H1 (cell line): ENCODE data around the gene ABI3. TPM values are rescaled to one million over a fixed set of nuclear protein-coding genes. Genes with fewer than 3 reads are reported as not detected.
A peak's percentile ranks its signal among the peaks of the same experiment; 100 is the strongest.

Experiments
- RBBP5 ChIP-seq: IDR thresholded peaks from 2 replicates; pipeline ENCODE4 v1.7.1; 2012; ENCODE audit warnings: low read depth, mild to moderate bottlenecking, inconsistent platforms, low read length, moderate library complexity, borderline replicate concordance
- polyA plus RNA-seq, 7 experiments: library from polyadenylated mRNA; depleted of rRNA in 3 of 7; stranded (reverse) in 5 of 7; unstranded in 2 of 7; fragments of >200 nt in 5 of 7; fragments of 200-250 nt in 2 of 7; gene quantifications; 1 replicate in 5 of 7; 2 replicates in 1 of 7; 4 replicates in 1 of 7; pipeline versions ENCODE4 v1.2.1 to v1.2.3, GENCODE V29; 2011 to 2013; ENCODE audit warnings: missing spikeins in 2 of 7, mixed read lengths in 2 of 7
- total RNA-seq: library from RNA; stranded (reverse); fragmentation: NEBNext Ultra II Directional; extraction: Animal tissue kit (Norgen Biotek cat#: 25700); gene quantifications from 2 replicates; pipeline ENCODE4 v1.2.1, GENCODE V29; 2021

Gene ABI3
- total and polyA plus RNA-seq, 2 of the 8 experiments (the other 6 are each of a cell fraction or from before 2014, with no cell fraction given): 1.3 to 2.5 TPM

- TF ChIP-seq RBBP5: 0 out of 2 replicates have a peak, but pooled peaks have one; percentile 16
Observed at GRCh38 chr17:49223517-49224197, 13.2 kb downstream of the ABI3 start (continued).
